ENCODE data around the gene MAST3.
A peak's percentile ranks its signal among the peaks of the same experiment; 100 is the strongest.

MAST3 gene

GRCh38 chr19:18110609-18111232 lies 13.1 kb downstream of the MAST3 start:
- TF ChIP-seq ZBTB7A (IDR thresholded peaks at IDR 0.05; ENCODE audit: low read depth) (0 out of 2 replicates have a peak, but pooled peaks have one; percentile 6), TCF12 (IDR thresholded peaks at IDR 0.05; ENCODE audit: low read depth) (0 out of 2 replicates have a peak, but pooled peaks have one; percentile 5), NFIC (IDR thresholded peaks at IDR 0.05) (no peak)

GRCh38 chr19:18112989-18113478 lies 15.5 kb downstream of the MAST3 start:
- TF ChIP-seq ZBTB7A (IDR thresholded peaks at IDR 0.05; ENCODE audit: low read depth) (no peak), TCF12 (IDR thresholded peaks at IDR 0.05; ENCODE audit: low read depth) (no peak), NFIC (IDR thresholded peaks at IDR 0.05) (no peak), USF1 (IDR thresholded peaks at IDR 0.05) (no peak), EP300 (IDR thresholded peaks at IDR 0.05; ENCODE audit: borderline replicate concordance) (no peak), CEBPB (IDR thresholded peaks at IDR 0.05) (no peak), TAF1 (IDR thresholded peaks at IDR 0.05; ENCODE audit: low read depth) (no peak), YY1 (IDR thresholded peaks at IDR 0.05; ENCODE audit: low read depth) (peak; percentile 53; the same call in 1 of the 2 replicates), RAD21 (IDR thresholded peaks at IDR 0.05; ENCODE audit: low read depth) (peak; percentile 91), MAX (IDR thresholded peaks at IDR 0.05) (no peak), CREB1 (IDR thresholded peaks at IDR 0.05; ENCODE audit: low read depth) (no peak), TEAD4 (IDR thresholded peaks at IDR 0.05) (no peak), FOXM1 (IDR thresholded peaks at IDR 0.05; ENCODE audit: borderline replicate concordance, low read depth) (no peak), EGR1 (IDR thresholded peaks at IDR 0.05) (no peak)

- TF ChIP-seq MAX (IDR thresholded peaks at IDR 0.05) (no peak), CEBPB (IDR thresholded peaks at IDR 0.05) (no peak), REST (IDR thresholded peaks at IDR 0.05; ENCODE audit: low read depth) (no peak), TEAD4 (IDR thresholded peaks at IDR 0.05) (no peak), RAD21 (IDR thresholded peaks at IDR 0.05; ENCODE audit: low read depth) (no peak), EP300 (IDR thresholded peaks at IDR 0.05; ENCODE audit: borderline replicate concordance) (no peak), FOXM1 (IDR thresholded peaks at IDR 0.05; ENCODE audit: borderline replicate concordance, low read depth) (no peak), TCF12 (IDR thresholded peaks at IDR 0.05; ENCODE audit: low read depth) (no peak), ZBTB7A (IDR thresholded peaks at IDR 0.05; ENCODE audit: low read depth) (no peak), USF1 (IDR thresholded peaks at IDR 0.05) (no peak), NFIC (IDR thresholded peaks at IDR 0.05) (no peak)
Observed at GRCh38 chr19:18113827-18114226, 16.2 kb downstream of the MAST3 start.

GRCh38 chr19:18114483-18114882 lies 16.9 kb downstream of the MAST3 start:
- TF ChIP-seq REST (IDR thresholded peaks at IDR 0.05; ENCODE audit: low read depth): no peak
- TF ChIP-seq EP300 (IDR thresholded peaks at IDR 0.05; ENCODE audit: borderline replicate concordance): no peak
- no peak for TF ChIP-seq NFIC (IDR thresholded peaks at IDR 0.05)
- no peak for TF ChIP-seq EGR1 (IDR thresholded peaks at IDR 0.05)
- no peak for TF ChIP-seq ZBTB7A (IDR thresholded peaks at IDR 0.05; ENCODE audit: low read depth)
- TF ChIP-seq TCF12 (IDR thresholded peaks at IDR 0.05; ENCODE audit: low read depth): no peak
- no peak for TF ChIP-seq RAD21 (IDR thresholded peaks at IDR 0.05; ENCODE audit: low read depth)
- no peak for TF ChIP-seq TEAD4 (IDR thresholded peaks at IDR 0.05)
- TF ChIP-seq MAX (IDR thresholded peaks at IDR 0.05): no peak
- no peak for TF ChIP-seq CREB1 (IDR thresholded peaks at IDR 0.05; ENCODE audit: low read depth)
- TF ChIP-seq TAF1 (IDR thresholded peaks at IDR 0.05; ENCODE audit: low read depth): no peak

GRCh38 chr19:18117364-18117691 lies 19.8 kb downstream of the MAST3 start:
- TF ChIP-seq NFIC (IDR thresholded peaks at IDR 0.05): no peak

- TF ChIP-seq CREB1 (IDR thresholded peaks at IDR 0.05; ENCODE audit: low read depth) (no peak), TEAD4 (IDR thresholded peaks at IDR 0.05) (no peak), EP300 (IDR thresholded peaks at IDR 0.05; ENCODE audit: borderline replicate concordance) (no peak), YY1 (IDR thresholded peaks at IDR 0.05; ENCODE audit: low read depth) (peak; percentile 66), MAX (IDR thresholded peaks at IDR 0.05) (peak; percentile 58; the same call in 1 of the 2 replicates), RAD21 (IDR thresholded peaks at IDR 0.05; ENCODE audit: low read depth) (no peak), TAF1 (IDR thresholded peaks at IDR 0.05; ENCODE audit: low read depth) (no peak), TCF12 (IDR thresholded peaks at IDR 0.05; ENCODE audit: low read depth) (peak; percentile 24; the same call in 1 of the 2 replicates), CEBPB (IDR thresholded peaks at IDR 0.05) (no peak), USF1 (IDR thresholded peaks at IDR 0.05) (no peak), REST (IDR thresholded peaks at IDR 0.05; ENCODE audit: low read depth) (no peak), FOXM1 (IDR thresholded peaks at IDR 0.05; ENCODE audit: borderline replicate concordance, low read depth) (no peak), NFIC (IDR thresholded peaks at IDR 0.05) (0 out of 2 replicates have a peak, but pooled peaks have one; percentile 17), ZBTB7A (IDR thresholded peaks at IDR 0.05; ENCODE audit: low read depth) (no peak), EGR1 (IDR thresholded peaks at IDR 0.05) (peak; percentile 57)
Observed at GRCh38 chr19:18117692-18118378, 20.3 kb downstream of the MAST3 start.
